HK-2 (cell line): ENCODE data around the gene GGA1.
"Not testable (repeated sequence)": the region's sequence is repeated elsewhere in the genome, so short reads cannot be mapped to it uniquely, and the experiment has no call there.

Experiments
- DNase-seq: peaks from one replicate; pipeline ENCODE4 v3.0.0-alpha.2; 2018; ENCODE audit not compliant: unreplicated experiment

GGA1 gene

GRCh38 chr22:37609240-37610152, 862 bp downstream of the GGA1 start:
- DNase-seq = no peak

- not testable (repeated sequence) for DNase-seq
These were observed 1.5 kb downstream of the GGA1 start for GRCh38 chr22:37610153-37610475.

- no peak for DNase-seq
These were observed 2.0 kb downstream of the GGA1 start for GRCh38 chr22:37610480-37611129.

- no peak for DNase-seq
These were observed 2.6 kb downstream of the GGA1 start for GRCh38 chr22:37611207-37611606.

GRCh38 chr22:37616201-37617083, 7.8 kb downstream of the GGA1 start:
- no peak for DNase-seq

- DNase-seq = no peak
These were observed 8.8 kb downstream of the GGA1 start for GRCh38 chr22:37617431-37617830.

GRCh38 chr22:37618072-37618656, 9.5 kb downstream of the GGA1 start:
- no peak for DNase-seq

- no peak for DNase-seq
These were observed 10.0 kb downstream of the GGA1 start for GRCh38 chr22:37618674-37619073.

GRCh38 chr22:37619991-37620390, 11.4 kb downstream of the GGA1 start:
- DNase-seq = no peak

- DNase-seq = no peak
These were observed 12.8 kb downstream of the GGA1 start for GRCh38 chr22:37621352-37621860.

GRCh38 chr22:37623075-37624016, 14.7 kb downstream of the GGA1 start:
- DNase-seq = peak; percentile 65

- no peak for DNase-seq
These were observed 15.4 kb downstream of the GGA1 start for GRCh38 chr22:37624017-37624365.

GRCh38 chr22:37624876-37625275, 16.2 kb downstream of the GGA1 start:
- DNase-seq = no peak

- no peak for DNase-seq
These were observed 17.1 kb downstream of the GGA1 start for GRCh38 chr22:37625737-37626136.

- no peak for DNase-seq
These were observed 17.5 kb downstream of the GGA1 start for GRCh38 chr22:37626144-37626543.

- no peak for DNase-seq
These were observed 18.0 kb downstream of the GGA1 start for GRCh38 chr22:37626556-37627075.

- no peak for DNase-seq
These were observed 18.5 kb downstream of the GGA1 start for GRCh38 chr22:37627121-37627520.

- DNase-seq = no peak
These were observed 18.9 kb downstream of the GGA1 start for GRCh38 chr22:37627545-37627944.

- DNase-seq = no peak
These were observed 20.2 kb downstream of the GGA1 start for GRCh38 chr22:37628830-37629229.

- no peak for DNase-seq
These were observed 21.3 kb downstream of the GGA1 start for GRCh38 chr22:37629928-37630327.
